K562 (cell line): ENCODE measurements around the gene NNAT. TPM values are rescaled to one million over a fixed set of nuclear protein-coding genes. Genes with fewer than 3 reads are reported as not detected.

ENCODE experiments used
- BCL6 ChIP-seq: fragments of 250-450 bp; sonication (Bioruptor Pico); IDR thresholded peaks from 2 replicates; pipeline ENCODE4 v1.4.0; 2020
- CREM ChIP-seq: IDR thresholded peaks from 2 replicates; pipeline ENCODE4 v1.6.1; 2014; ENCODE audit warnings: antibody characterized with exemption, low read depth
- EP300 ChIP-seq: IDR thresholded peaks from 2 replicates; pipeline ENCODE4 v1.6.1; 2012; ENCODE audit warnings: low read length, improper control_type of control experiment
- ETS2 ChIP-seq: IDR thresholded peaks from 2 replicates; pipeline ENCODE4 v1.6.1; 2016; ENCODE audit warnings: borderline replicate concordance, missing genetic modification characterization, mild to moderate bottlenecking, moderate library complexity, missing compliant biosample characterization; ENCODE audit not compliant: poor library complexity, severe bottlenecking
- ETV1 ChIP-seq: fragments of 450-650 bp; conservative IDR thresholded peaks from 2 replicates; pipeline ENCODE4 v1.6.1; 2016; ENCODE audit warnings: missing genetic modification characterization, control low read depth, low read depth, missing compliant biosample characterization
- FOXK2 ChIP-seq, 2 experiments: fragments of 450-650 bp; IDR thresholded peaks in 1 of 2; conservative IDR thresholded peaks in 1 of 2; 2 replicates each; pipeline ENCODE4 v1.6.1; 2016; ENCODE audit warnings: low read depth in 2 of 2, mild to moderate bottlenecking in 1 of 2
- MAX ChIP-seq: sonication (generic); formaldehyde crosslinking; IDR thresholded peaks from 2 replicates; pipeline ENCODE4 v1.9.0; 2022; ENCODE audit warnings: mild to moderate bottlenecking, missing genetic modification reagents
- MCM7 ChIP-seq, 2 experiments: fragments of 450-650 bp; IDR thresholded peaks; 2 replicates each; pipeline ENCODE4 v1.6.1; 2016 to 2018
- MEF2D ChIP-seq: conservative IDR thresholded peaks from 2 replicates; pipeline ENCODE4 v1.6.1; 2016; ENCODE audit warnings: low read depth, missing genetic modification characterization, missing compliant biosample characterization
- MTF1 ChIP-seq: fragments of 250-450 bp; sonication (Bioruptor Pico); IDR thresholded peaks from 2 replicates; pipeline ENCODE4 v1.9.0; 2021; ENCODE audit warnings: moderate library complexity, mild to moderate bottlenecking, inconsistent platforms, borderline replicate concordance
- MXI1 ChIP-seq: IDR thresholded peaks from 2 replicates; pipeline ENCODE4 v1.6.1; 2011; ENCODE audit warnings: low read depth, mild to moderate bottlenecking, improper control_type of control experiment, low read length
- NCOR1 ChIP-seq: fragments of 450-650 bp; IDR thresholded peaks from 2 replicates; pipeline ENCODE4 v1.6.1; 2016; ENCODE audit warnings: mild to moderate bottlenecking, moderate library complexity
- NR4A1 ChIP-seq, 2 experiments: fragments of 250-450 bp in 1 of 2; fragments of 450-650 bp in 1 of 2; sonication (Bioruptor Pico) in 1 of 2; IDR thresholded peaks; 2 replicates each; pipeline versions ENCODE4 v1.4.0 to v1.6.1; 2016 to 2020; ENCODE audit warnings: mild to moderate bottlenecking in 2 of 2, missing compliant biosample characterization in 1 of 2, missing genetic modification characterization in 1 of 2, moderate library complexity in 1 of 2
- SPI1 ChIP-seq: IDR thresholded peaks from 2 replicates; pipeline ENCODE4 v1.6.1; 2011; ENCODE audit warnings: low read depth, low read length, control low read depth, borderline replicate concordance
- ZNF584 ChIP-seq: fragments of 200-800 bp; sonication (Bioruptor generic); IDR thresholded peaks from 2 replicates; pipeline ENCODE4 v1.6.1; 2016; ENCODE audit warnings: low read depth, mild to moderate bottlenecking, missing genetic modification characterization, missing compliant biosample characterization
- polyA plus RNA-seq, 8 experiments: library from polyadenylated mRNA; depleted of rRNA in 4 of 8; stranded (reverse) in 5 of 8; unstranded in 3 of 8; fragments of >200 nt; fragmentation: Nextera tagmentation in 2 of 8; fragmentation: Illumina TruSeq in 1 of 8; extraction: Ambion mirVana in 2 of 8; extraction: Trizol in 1 of 8; gene quantifications; 2 replicates each; pipeline versions ENCODE4 v1.2.1 to v1.2.3, GENCODE V29; 2011 to 2014; ENCODE audit warnings: inconsistent platforms in 1 of 8, missing spikeins in 1 of 8
- total RNA-seq, 7 experiments: library from RNA; depleted of rRNA in 6 of 7; stranded (reverse); fragments of >200 nt in 6 of 7; fragmentation: Illumina TruSeq in 2 of 7; extraction: Trizol in 2 of 7; gene quantifications; 2 replicates each; pipeline versions ENCODE4 v1.2.1 to v1.2.3, GENCODE V29; 2011 to 2021; ENCODE audit warnings: low replicate concordance in 1 of 7
- TF ChIP-seq, protein P1 (sequence below): sonication (generic); formaldehyde crosslinking; IDR thresholded peaks from 2 replicates; pipeline ENCODE4 v1.8.0; 2022; ENCODE audit warnings: missing genetic modification reagents, mild to moderate bottlenecking, borderline replicate concordance
- TF ChIP-seq, protein P2 (sequence below), 3 experiments: fragments of 200-800 bp in 1 of 3; sonication (Bioruptor generic) in 1 of 3; sonication (generic) in 1 of 3; formaldehyde crosslinking in 1 of 3; IDR thresholded peaks; 2 replicates each; pipeline versions ENCODE4 v1.6.1 to v1.8.0; 2016 to 2022; ENCODE audit warnings: mild to moderate bottlenecking in 2 of 3, missing compliant biosample characterization in 2 of 3, missing genetic modification characterization in 2 of 3, missing genetic modification reagents in 1 of 3

Gene NNAT
- total and polyA plus RNA-seq, 9 of the 15 experiments (the other 6 are each of a cell fraction or from before 2014, with no cell fraction given), result 0.13 TPM; not detected in 8

- TF ChIP-seq, protein P1, sequence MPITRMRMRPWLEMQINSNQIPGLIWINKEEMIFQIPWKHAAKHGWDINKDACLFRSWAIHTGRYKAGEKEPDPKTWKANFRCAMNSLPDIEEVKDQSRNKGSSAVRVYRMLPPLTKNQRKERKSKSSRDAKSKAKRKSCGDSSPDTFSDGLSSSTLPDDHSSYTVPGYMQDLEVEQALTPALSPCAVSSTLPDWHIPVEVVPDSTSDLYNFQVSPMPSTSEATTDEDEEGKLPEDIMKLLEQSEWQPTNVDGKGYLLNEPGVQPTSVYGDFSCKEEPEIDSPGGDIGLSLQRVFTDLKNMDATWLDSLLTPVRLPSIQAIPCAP (CRISPR knock-in tag), result no peak
- TF ChIP-seq ETV1 (tag) (0 out of 2 replicates have a peak, but pooled peaks have one; percentile 26), MTF1 (CRISPR knock-in tag) (no peak), SPI1 (peak; percentile 58; the same call in 1 of the 2 replicates), FOXK2 (conservative IDR thresholded peaks at IDR 0.05 in 1 of 2, IDR thresholded peaks at IDR 0.05 in 1 of 2; ENCODE audit: low read depth in 2 of 2) (peak; percentile 43 to 68; a peak in 3 of 4 replicates), MXI1 (peak; percentile 53; the same call in 1 of the 2 replicates), NCOR1 (peak; percentile 88), NR4A1 (CRISPR knock-in tag; IDR thresholded peaks at IDR 0.05) (no peak), NR4A1 (tag; IDR thresholded peaks at IDR 0.05) (no peak), BCL6 (CRISPR knock-in tag) (no peak), MAX (CRISPR knock-in tag) (peak; percentile 40; the same call in 1 of the 2 replicates), CREM (peak; percentile 44; the same call in 1 of the 2 replicates), MCM7 (IDR thresholded peaks at IDR 0.05) (no peak), MEF2D (tag) (no peak), ETS2 (tag) (no peak), ZNF584 (CRISPR knock-in tag) (peak; percentile 86; the same call in 1 of the 2 replicates), EP300 (peak; percentile 61; the same call in 1 of the 2 replicates)
- TF ChIP-seq, protein P2, sequence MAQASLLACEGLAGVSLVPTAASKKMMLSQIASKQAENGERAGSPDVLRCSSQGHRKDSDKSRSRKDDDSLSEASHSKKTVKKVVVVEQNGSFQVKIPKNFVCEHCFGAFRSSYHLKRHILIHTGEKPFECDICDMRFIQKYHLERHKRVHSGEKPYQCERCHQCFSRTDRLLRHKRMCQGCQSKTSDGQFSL (CRISPR knock-in tag; IDR thresholded peaks at IDR 0.05), result no peak
- TF ChIP-seq, protein P2 (tag; IDR thresholded peaks at IDR 0.05), result peak in 1 of 2 experiments; percentile 48; a peak in 1 of 4 replicates
These were observed 5.3 kb downstream of the NNAT start (continued) for GRCh38 chr20:37526238-37526838.
